IMR-90 (cell line): ENCODE data around the gene CCDC194. TPM values are rescaled to one million over a fixed set of nuclear protein-coding genes. Genes with fewer than 3 reads are reported as not detected.
A peak's percentile ranks its signal among the peaks of the same experiment; 100 is the strongest.

Experiments
- ATAC-seq: fragments of 200-7000 bp; cut with Tn5 transposase; 2 replicates; pipeline ENCODE4 v1.9.1; 2020; ENCODE audit warnings: low read depth, mild to moderate bottlenecking, moderate library complexity
- BruUV-seq: library from RNA; stranded (reverse); fragments of 400-500 nt; replicated peaks from 2 replicates; lab custom pipeline; 2021; lab: Mats Ljungman, UMichigan
- CTCF ChIA-PET: fragments of 300-600 bp; formaldehyde crosslinking; extraction: SDS; loops from one replicate; lab custom pipeline; 2021; ENCODE audit warnings: antibody characterized with exemption; lab: Yijun Ruan, JAX
- POLR2A ChIA-PET: fragments of 300-600 bp; sonication (Branson Sonifier 250); formaldehyde crosslinking; loops from one replicate; lab custom pipeline; 2022; ENCODE audit warnings: antibody characterized with exemption; ENCODE audit not compliant: unreplicated experiment; lab: Charles Lee
- DNase-seq: peaks from one replicate; pipeline ENCODE4 v3.0.0; 2013
- H2AFZ ChIP-seq: replicated peaks from 2 replicates; pipeline ENCODE3; 2013; ENCODE audit warnings: low read length, mild to moderate bottlenecking; ENCODE audit not compliant: poor library complexity
- H2AK5ac ChIP-seq: 2 replicates; pipeline ENCODE4 v1.6.1; 2013; ENCODE audit warnings: low read depth, low read length, inconsistent platforms
- H2AK9ac ChIP-seq: replicated peaks from 2 replicates; pipeline ENCODE3; 2013; ENCODE audit warnings: mild to moderate bottlenecking, low read depth, low read length, moderate library complexity; ENCODE audit not compliant: poor library complexity
- H2BK120ac ChIP-seq: 2 replicates; pipeline ENCODE4 v1.6.1; 2013; ENCODE audit warnings: low read depth, low read length, inconsistent platforms
- H2BK15ac ChIP-seq: 3 replicates; pipeline ENCODE4 v1.6.1; 2013; ENCODE audit warnings: low read depth, low read length, inconsistent platforms
- H2BK20ac ChIP-seq: 2 replicates; pipeline ENCODE4 v1.6.1; 2013; ENCODE audit warnings: low read depth, mild to moderate bottlenecking, inconsistent platforms, low read length, moderate library complexity
- H2BK5ac ChIP-seq: 2 replicates; pipeline ENCODE4 v1.6.1; 2013; ENCODE audit warnings: mild to moderate bottlenecking, low read depth, low read length, inconsistent platforms; ENCODE audit not compliant: poor library complexity, severe bottlenecking
- H3K14ac ChIP-seq: replicated peaks from 2 replicates; pipeline ENCODE4 v1.6.1; 2013; ENCODE audit warnings: low read depth, low read length, inconsistent platforms
- H3K18ac ChIP-seq: 2 replicates; pipeline ENCODE4 v1.6.1; 2013; ENCODE audit warnings: low read depth, low read length, control low read depth
- H3K23ac ChIP-seq: 2 replicates; pipeline ENCODE4 v1.6.1; 2013; ENCODE audit warnings: low read depth, low read length, inconsistent platforms
- H3K27ac ChIP-seq: 2 replicates; pipeline ENCODE4 v1.5.1; 2013; ENCODE audit warnings: mild to moderate bottlenecking, control low read depth, low read length; ENCODE audit not compliant: insufficient read depth
- H3K27me3 ChIP-seq: 2 replicates; pipeline ENCODE4 v1.6.1; 2013; ENCODE audit warnings: low read length; ENCODE audit not compliant: control insufficient read depth, insufficient read depth
- H3K36me3 ChIP-seq: 2 replicates; pipeline ENCODE4 v1.6.1; 2013; ENCODE audit warnings: low read length, mixed read lengths; ENCODE audit not compliant: control insufficient read depth, insufficient read depth
- H3K4ac ChIP-seq: 2 replicates; pipeline ENCODE4 v1.6.1; 2013; ENCODE audit warnings: low read depth, low read length, inconsistent platforms
- H3K4me1 ChIP-seq: 2 replicates; pipeline ENCODE4 v1.6.1; 2013; ENCODE audit warnings: low read length, mixed read lengths; ENCODE audit not compliant: control insufficient read depth, insufficient read depth
- H3K4me2 ChIP-seq: 2 replicates; pipeline ENCODE4 v1.6.1; 2013; ENCODE audit warnings: low read depth, mild to moderate bottlenecking, control low read depth, low read length, moderate library complexity
- H3K4me3 ChIP-seq: 2 replicates; pipeline ENCODE4 v1.5.1; 2013; ENCODE audit warnings: low read depth, mild to moderate bottlenecking, control low read depth, low read length, moderate library complexity; ENCODE audit not compliant: insufficient read depth
- H3K56ac ChIP-seq: 2 replicates; pipeline ENCODE4 v1.6.1; 2013; ENCODE audit warnings: low read length, inconsistent platforms; ENCODE audit not compliant: insufficient read depth; ENCODE audit errors: extremely low read depth
- H3K79me1 ChIP-seq, 2 experiments: 2 replicates each; pipeline ENCODE4 v1.6.1; 2013; ENCODE audit warnings: low read length in 2 of 2, inconsistent platforms in 1 of 2, low read depth in 1 of 2
- H3K9ac ChIP-seq: 2 replicates; pipeline ENCODE4 v1.6.1; 2013; ENCODE audit warnings: low read depth, low read length, control low read depth
- H3K9me1 ChIP-seq: 2 replicates; pipeline ENCODE4 v1.6.1; 2013; ENCODE audit warnings: low read length, inconsistent platforms; ENCODE audit not compliant: insufficient read depth
- H3K9me3 ChIP-seq: 2 replicates; pipeline ENCODE4 v1.6.1; 2013; ENCODE audit warnings: low read length; ENCODE audit not compliant: control insufficient read depth, insufficient read depth
- H4K20me1 ChIP-seq: 2 replicates; pipeline ENCODE4 v1.6.1; 2013; ENCODE audit warnings: low read length, inconsistent platforms; ENCODE audit not compliant: insufficient read depth
- H4K5ac ChIP-seq: 2 replicates; pipeline ENCODE4 v1.6.1; 2013; ENCODE audit warnings: mild to moderate bottlenecking, low read depth, low read length, control low read depth
- H4K8ac ChIP-seq, 2 experiments: 2 replicates each; pipeline ENCODE4 v1.6.1; 2013; ENCODE audit warnings: low read depth in 2 of 2, low read length in 2 of 2, control low read depth in 1 of 2, inconsistent platforms in 1 of 2
- H4K91ac ChIP-seq: 2 replicates; pipeline ENCODE4 v1.6.1; 2013; ENCODE audit warnings: low read depth, low read length, inconsistent platforms; ENCODE audit not compliant: insufficient read depth
- BHLHE40 ChIP-seq: fragments of 150-350 bp; IDR thresholded peaks from 2 replicates; pipeline ENCODE4 v1.6.1; 2016; ENCODE audit warnings: mild to moderate bottlenecking, low read depth, low read length
- CEBPB ChIP-seq: IDR thresholded peaks from 2 replicates; pipeline ENCODE4 v1.6.1; 2012; ENCODE audit warnings: low read depth, low read length, improper control_type of control experiment
- FOS ChIP-seq: fragments of 150-350 bp; IDR thresholded peaks from 2 replicates; pipeline ENCODE4 v1.6.1; 2016; ENCODE audit warnings: low read depth, low read length
- MAZ ChIP-seq: IDR thresholded peaks from 2 replicates; pipeline ENCODE4 v1.6.1; 2012; ENCODE audit warnings: low read depth, mild to moderate bottlenecking, low read length, improper control_type of control experiment, moderate library complexity, borderline replicate concordance
- MXI1 ChIP-seq: IDR thresholded peaks from 2 replicates; pipeline ENCODE4 v1.6.1; 2012; ENCODE audit warnings: low read depth, mild to moderate bottlenecking, low read length, moderate library complexity, borderline replicate concordance
- RAD21 ChIP-seq: IDR thresholded peaks from 2 replicates; pipeline ENCODE4 v1.6.1; 2012; ENCODE audit warnings: low read length, improper control_type of control experiment
- SMC3 ChIP-seq: fragments of 150-350 bp; IDR thresholded peaks from 2 replicates; pipeline ENCODE4 v1.6.1; 2016; ENCODE audit warnings: low read depth, mild to moderate bottlenecking, antibody characterized with exemption, low read length, moderate library complexity
- WGBS, 2 experiments: methylation state at CpG; one replicate each; pipeline versions ENCODE4 v1.1.5 to v1.1.7; 2013; ENCODE audit warnings: missing lambda C conversion rate in 2 of 2; ENCODE audit not compliant: insufficient read length in 1 of 2; ENCODE audit errors: extremely low coverage in 2 of 2; 5-methylcytosine and 5-hydroxymethylcytosine counted together
- dilution Hi-C: fragments of 300-500 bp; cut with HindIII; formaldehyde crosslinking; loops from one replicate; pipeline ENCODE4 v1.14.3; 2018; ENCODE audit warnings: low sequenced_read_pairs; ENCODE audit not compliant: unreplicated experiment
- in situ Hi-C: fragments of 300-500 bp; cut with MboI; formaldehyde crosslinking; loops from 3 replicates; pipeline ENCODE4 v1.14.3; 2019; ENCODE audit warnings: low sequenced_read_pairs, inconsistent platforms, mixed read lengths
- intact Hi-C: fragments of 100-400 bp; cut with micrococcal nuclease; formaldehyde crosslinking; loops from 2 replicates; pipeline ENCODE4 v1.10.0; 2022
- polyA plus RNA-seq, 3 experiments: library from polyadenylated mRNA; depleted of rRNA; stranded (reverse); fragments of >200 nt; gene quantifications; 2 replicates each; pipeline ENCODE4 v1.2.3, GENCODE V29; 2012; ENCODE audit warnings: low replicate concordance in 1 of 3
- total RNA-seq: library from RNA; depleted of rRNA; stranded (reverse); fragments of >200 nt; gene quantifications from 2 replicates; pipeline ENCODE4 v1.2.3, GENCODE V29; 2012
- TF ChIP-seq, protein P1 (sequence below): fragments of 150-350 bp; IDR thresholded peaks from 2 replicates; pipeline ENCODE4 v1.6.1; 2016; ENCODE audit warnings: low read depth, mild to moderate bottlenecking, low read length, moderate library complexity, borderline replicate concordance
- TF ChIP-seq, protein P2 (sequence below): conservative IDR thresholded peaks from 2 replicates; pipeline ENCODE4 v1.5.1; 2012; ENCODE audit warnings: mild to moderate bottlenecking, low read depth, low read length, improper control_type of control experiment

Gene CCDC194
- total and polyA plus RNA-seq, 2 of the 4 experiments (the other 2 are of a cell fraction) = not detected

DNA sequence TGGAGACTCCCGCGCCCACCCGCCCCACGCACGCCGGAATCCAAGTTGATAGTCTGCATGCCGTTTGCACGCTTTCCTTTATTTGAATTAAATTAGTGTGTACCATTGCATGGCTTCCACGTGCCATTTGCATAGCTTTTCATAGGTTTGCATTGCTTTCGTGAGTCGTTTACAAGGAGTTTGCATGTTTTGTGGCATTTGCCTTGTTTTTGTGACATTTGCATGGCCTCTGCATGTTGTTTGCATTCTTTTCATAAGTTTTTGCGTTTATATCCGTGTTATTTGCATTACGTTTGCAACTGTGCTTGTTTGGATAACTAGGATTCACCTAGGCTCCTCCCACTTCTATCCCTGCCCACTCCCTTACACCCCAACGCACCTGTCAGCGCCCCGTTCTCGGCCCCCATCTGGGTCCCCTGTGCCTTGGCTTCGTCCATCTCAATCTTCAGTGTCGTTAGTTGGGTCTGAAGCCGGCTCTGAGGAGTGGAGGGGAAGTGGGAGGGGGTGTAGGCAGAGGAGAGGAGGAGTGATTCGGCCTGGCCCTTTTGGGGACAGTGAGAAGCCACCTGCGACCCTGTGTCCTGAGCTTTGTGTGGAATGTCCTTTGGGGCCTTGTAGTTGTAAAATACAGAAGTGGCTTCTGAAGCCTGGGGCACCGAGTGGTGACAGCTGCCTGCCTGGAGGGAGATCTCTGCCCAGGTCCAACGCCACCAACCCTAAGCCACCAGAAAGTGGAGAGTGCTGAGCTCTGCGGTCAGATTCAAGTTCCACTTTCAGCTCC is 2.4 kb downstream of the CCDC194 start (continued):
- no peak for TF ChIP-seq CEBPB
- TF ChIP-seq RAD21 = no peak

DNA sequence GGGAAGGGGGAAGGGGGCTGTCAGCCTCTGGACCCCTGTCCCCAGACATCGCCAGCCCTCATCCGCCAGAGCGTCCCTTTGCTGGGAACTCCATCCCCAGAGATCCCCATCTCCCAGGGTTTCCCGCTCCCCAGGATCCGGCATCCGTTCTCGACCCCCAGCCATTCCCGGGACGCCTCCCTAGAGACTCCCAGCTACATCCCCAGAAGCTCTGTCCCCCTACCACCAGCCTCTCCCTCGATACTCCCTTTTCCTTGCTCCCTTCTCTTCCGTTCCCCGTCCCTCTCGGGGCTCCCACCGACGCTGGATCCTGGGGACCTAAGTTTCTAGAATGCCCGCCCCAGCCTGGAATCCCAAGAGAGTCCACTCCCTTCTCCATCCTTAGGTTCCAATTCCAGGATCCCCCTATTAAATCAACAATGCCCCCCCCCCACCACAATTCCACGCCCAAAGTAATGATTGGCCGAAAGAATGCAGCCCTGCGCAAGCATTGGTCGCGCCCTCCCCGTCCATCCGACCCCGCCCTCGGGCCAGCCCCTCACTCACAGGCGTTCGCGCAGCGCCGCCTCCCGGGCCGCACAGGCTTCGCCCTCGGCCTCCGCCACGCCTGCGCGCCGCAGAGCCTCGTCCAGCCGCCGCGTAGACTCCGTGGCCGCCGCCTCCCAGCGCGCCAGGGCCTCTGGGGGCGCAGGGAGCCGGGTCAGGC is 3.2 kb downstream of the CCDC194 start:
- Histone ChIP-seq H3K27me3 (peaks cover 3% of the 10 kb centered on the region), H2AK9ac (peak overlapping the region; percentile 23), H2AK5ac (no peak overlapping the region), H3K9me3 (peaks cover 9% of the 10 kb centered on the region; the same call in 1 of the 2 replicates), H3K79me1 (no peaks in the 10 kb centered on the region), H2BK5ac (no peak overlapping the region), H2BK120ac (no peak overlapping the region), H3K23ac (no peak overlapping the region), H2BK20ac (no peak overlapping the region), H4K8ac (peak overlapping the region; percentile 12 to 53; a peak in 2 of 4 replicates), H2AFZ (peak overlapping the region; percentile 97), H4K5ac (peak overlapping the region; percentile 3; the same call in 1 of the 2 replicates), H3K9me1 (no peaks in the 10 kb centered on the region), H4K91ac (no peak overlapping the region), H3K4ac (peak overlapping the region; percentile 28; the same call in 1 of the 2 replicates), H3K4me1 (peaks cover 2% of the 10 kb centered on the region; the same call in 1 of the 2 replicates), H3K9ac (peak overlapping the region; percentile 6), H4K20me1 (no peaks in the 10 kb centered on the region), H3K14ac (no peak overlapping the region; the same call in 1 of the 2 replicates), H3K56ac (no peak overlapping the region), H3K27ac (no peak overlapping the region), H3K36me3 (no peaks in the 10 kb centered on the region), H2BK15ac (no peak overlapping the region; the same call in 2 of the 3 replicates), H3K4me2 (peak overlapping the region; percentile 73), H3K4me3 (peak overlapping the region; percentile 51), H3K18ac (no peak overlapping the region)
- in situ Hi-C loops (no loop called here), intact Hi-C loops (loop anchor here (10.0 kb wide), 1 partner anchor 164 kb away; the partner anchor contains the start of gene COLGALT1), dilution Hi-C loops (no loop called here)
- TF ChIP-seq MXI1 (no peak; the same call in 1 of the 2 replicates), FOS (no peak), BHLHE40 (no peak), MAZ (peak; percentile 93; the same call in 1 of the 2 replicates), SMC3 (peak; percentile 36), RAD21 (peak; percentile 61)
- TF ChIP-seq, protein P1, sequence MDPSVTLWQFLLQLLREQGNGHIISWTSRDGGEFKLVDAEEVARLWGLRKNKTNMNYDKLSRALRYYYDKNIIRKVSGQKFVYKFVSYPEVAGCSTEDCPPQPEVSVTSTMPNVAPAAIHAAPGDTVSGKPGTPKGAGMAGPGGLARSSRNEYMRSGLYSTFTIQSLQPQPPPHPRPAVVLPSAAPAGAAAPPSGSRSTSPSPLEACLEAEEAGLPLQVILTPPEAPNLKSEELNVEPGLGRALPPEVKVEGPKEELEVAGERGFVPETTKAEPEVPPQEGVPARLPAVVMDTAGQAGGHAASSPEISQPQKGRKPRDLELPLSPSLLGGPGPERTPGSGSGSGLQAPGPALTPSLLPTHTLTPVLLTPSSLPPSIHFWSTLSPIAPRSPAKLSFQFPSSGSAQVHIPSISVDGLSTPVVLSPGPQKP = no peak
- TF ChIP-seq, protein P2, sequence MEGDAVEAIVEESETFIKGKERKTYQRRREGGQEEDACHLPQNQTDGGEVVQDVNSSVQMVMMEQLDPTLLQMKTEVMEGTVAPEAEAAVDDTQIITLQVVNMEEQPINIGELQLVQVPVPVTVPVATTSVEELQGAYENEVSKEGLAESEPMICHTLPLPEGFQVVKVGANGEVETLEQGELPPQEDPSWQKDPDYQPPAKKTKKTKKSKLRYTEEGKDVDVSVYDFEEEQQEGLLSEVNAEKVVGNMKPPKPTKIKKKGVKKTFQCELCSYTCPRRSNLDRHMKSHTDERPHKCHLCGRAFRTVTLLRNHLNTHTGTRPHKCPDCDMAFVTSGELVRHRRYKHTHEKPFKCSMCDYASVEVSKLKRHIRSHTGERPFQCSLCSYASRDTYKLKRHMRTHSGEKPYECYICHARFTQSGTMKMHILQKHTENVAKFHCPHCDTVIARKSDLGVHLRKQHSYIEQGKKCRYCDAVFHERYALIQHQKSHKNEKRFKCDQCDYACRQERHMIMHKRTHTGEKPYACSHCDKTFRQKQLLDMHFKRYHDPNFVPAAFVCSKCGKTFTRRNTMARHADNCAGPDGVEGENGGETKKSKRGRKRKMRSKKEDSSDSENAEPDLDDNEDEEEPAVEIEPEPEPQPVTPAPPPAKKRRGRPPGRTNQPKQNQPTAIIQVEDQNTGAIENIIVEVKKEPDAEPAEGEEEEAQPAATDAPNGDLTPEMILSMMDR = peak; percentile 87
- DNase-seq (peak; percentile 87), ATAC-seq (peak; percentile 100)
- BruUV-seq = no TSS peak
- ChIA-PET CTCF (no interaction called here), POLR2A (no interaction called here)
- WGBS, 2 experiments = 1% methylated on average over 28 of the region's 50 CpGs; no CpG with 5 or more reads in 1 of the 2 experiments
